ENCODE results near the gene SEMA4B. TPM values are rescaled to one million over a fixed set of nuclear protein-coding genes. Genes with fewer than 3 reads are reported as not detected.
A peak's percentile ranks its signal among the peaks of the same experiment; 100 is the strongest.

SEMA4B gene
- total RNA-seq, 1 experiment from 2014 or later, result 50.2 TPM

GRCh38 chr15:90217671-90218394 lies 16.7 kb downstream of the SEMA4B start:
- Mint-ChIP-seq H3K9me3 (no peaks in the 10 kb centered on the region), H3K4me3 (no peak overlapping the region), H3K27ac (peak overlapping the region; percentile 33; the same call in 1 of the 2 replicates), H3K36me3 (peaks cover 7% of the 10 kb centered on the region), H3K4me1 (peaks cover 10% of the 10 kb centered on the region), H3K27me3 (ENCODE audit: low read depth) (no peaks in the 10 kb centered on the region)
- CTCF ChIA-PET, result interaction anchor here (0.9 to 6.5 kb wide), 4 partner anchors 16 to 74 kb away, joined by 3 to 62 read pairs (median 9); partner anchors contain the start of gene SEMA4B
- no peak for TF ChIP-seq ATF2 (CRISPR knock-in tag; IDR thresholded peaks at IDR 0.05; ENCODE audit: borderline replicate concordance, low read depth)
- ATAC-seq (no peak), DNase-seq (ENCODE audit: low spot score) (no peak)
- POLR2A ChIA-PET, result no interaction called here

- H3K27me3 Mint-ChIP-seq (ENCODE audit: low read depth), result no peaks in the 10 kb centered on the region
- POLR2A ChIA-PET, result interaction anchor here (0.9 kb wide), 1 partner anchor 46 kb away, joined by 3 read pairs; the partner anchor contains the start of gene NGRN
- H3K4me1 Mint-ChIP-seq, result peaks cover 10% of the 10 kb centered on the region
- CTCF ChIA-PET, result interaction anchor here (0.5 to 1.8 kb wide), 6 partner anchors 14 to 78 kb away, joined by 3 to 14 read pairs (median 6); partner anchors contain the start of genes CIB1, GDPGP1 and SEMA4B
- no peaks in the 10 kb centered on the region for H3K9me3 Mint-ChIP-seq
- DNase-seq (ENCODE audit: low spot score) (peak; percentile 77), ATAC-seq (peak; percentile 78)
- TF ChIP-seq CTCF (IDR thresholded peaks at IDR 0.05), result peak; percentile 77
- TF ChIP-seq ZNF512 (CRISPR knock-in tag; IDR thresholded peaks at IDR 0.05; ENCODE audit: borderline replicate concordance), result no peak
- TF ChIP-seq ATF6 (CRISPR knock-in tag; IDR thresholded peaks at IDR 0.05), result no peak
- no peak for TF ChIP-seq KAT7 (CRISPR knock-in tag; IDR thresholded peaks at IDR 0.05; ENCODE audit: borderline replicate concordance)
- no peak for TF ChIP-seq PRRX2 (CRISPR knock-in tag; IDR thresholded peaks at IDR 0.05)
- no peak for TF ChIP-seq E2F4 (CRISPR knock-in tag; IDR thresholded peaks at IDR 0.05; ENCODE audit: borderline replicate concordance, low read depth)
- no peak for TF ChIP-seq USF1 (CRISPR knock-in tag; IDR thresholded peaks at IDR 0.05)
- peak; percentile 58; the same call in 1 of the 2 replicates for TF ChIP-seq ETV6 (CRISPR knock-in tag; IDR thresholded peaks at IDR 0.05)
- TF ChIP-seq ZNF219 (CRISPR knock-in tag; IDR thresholded peaks at IDR 0.05; ENCODE audit: borderline replicate concordance), result no peak
- no peak for TF ChIP-seq ZNF532 (CRISPR knock-in tag; IDR thresholded peaks at IDR 0.05; ENCODE audit: borderline replicate concordance)
- TF ChIP-seq CBFB (CRISPR knock-in tag; IDR thresholded peaks at IDR 0.05; ENCODE audit: low read depth), result no peak
- TF ChIP-seq ESRRA (CRISPR knock-in tag; IDR thresholded peaks at IDR 0.05; ENCODE audit: borderline replicate concordance), result no peak
- peak overlapping the region; percentile 5 for H3K27ac Mint-ChIP-seq
- H3K4me3 Mint-ChIP-seq, result no peak overlapping the region
- H3K36me3 Mint-ChIP-seq, result peaks cover 18% of the 10 kb centered on the region
These were observed 18.5 kb downstream of the SEMA4B start for GRCh38 chr15:90219421-90220141.

Measured in WTC11 (cell line).